Panc1 (cell line): Measurements from ENCODE around the gene TMEM222. TPM values are rescaled to one million over a fixed set of nuclear protein-coding genes. Genes with fewer than 3 reads are reported as not detected.
A peak's percentile ranks its signal among the peaks of the same experiment; 100 is the strongest.

Experiments
- ATAC-seq: fragments of 200-7000 bp; cut with Tn5 transposase; 2 replicates; pipeline ENCODE4 v1.9.1; 2020; ENCODE audit warnings: mild to moderate bottlenecking, moderate library complexity
- BruUV-seq: library from RNA; stranded (reverse); fragments of 400-500 nt; replicated peaks from 2 replicates; lab custom pipeline; 2021; lab: Mats Ljungman, UMichigan
- CTCF ChIA-PET: fragments of 300-600 bp; sonication (Branson Sonifier 250); formaldehyde crosslinking; loops from one replicate; lab custom pipeline; 2022; ENCODE audit warnings: antibody characterized with exemption; lab: Charles Lee
- POLR2A ChIA-PET: fragments of 300-600 bp; sonication (Branson Sonifier 250); formaldehyde crosslinking; loops from one replicate; lab custom pipeline; 2022; ENCODE audit warnings: antibody characterized with exemption; lab: Charles Lee
- DNase-seq: peaks from one replicate; pipeline ENCODE4 v3.0.0-alpha.2; 2010; ENCODE audit warnings: low read depth, low spot score
- H3K27ac ChIP-seq: 2 replicates; pipeline ENCODE4 v1.5.1; 2011; ENCODE audit warnings: mild to moderate bottlenecking, low read length, inconsistent platforms
- H3K27me3 ChIP-seq: fragments of 200-500 bp; sonication (Bioruptor generic); 2 replicates; pipeline ENCODE4 v1.6.0; 2014; ENCODE audit warnings: low read length, inconsistent platforms; ENCODE audit not compliant: control insufficient read depth, insufficient read depth
- H3K36me3 ChIP-seq: fragments of 200-500 bp; sonication (Bioruptor generic); 2 replicates; pipeline ENCODE4 v1.5.1; 2014; ENCODE audit warnings: inconsistent platforms, mild to moderate bottlenecking, low read length, moderate library complexity; ENCODE audit not compliant: control insufficient read depth, insufficient read depth
- H3K4me1 ChIP-seq: 2 replicates; pipeline ENCODE4 v1.5.1; 2011; ENCODE audit warnings: inconsistent platforms, mild to moderate bottlenecking, low read length, moderate library complexity; ENCODE audit not compliant: control insufficient read depth, insufficient read depth
- H3K4me3 ChIP-seq, 2 experiments: 2 replicates each; pipeline ENCODE4 v1.5.1; 2011 to 2012; ENCODE audit warnings: low read depth in 2 of 2, low read length in 2 of 2, mild to moderate bottlenecking in 2 of 2, inconsistent platforms in 1 of 2, moderate library complexity in 1 of 2
- H3K9me3 ChIP-seq: fragments of 200-500 bp; sonication (Bioruptor generic); 2 replicates; pipeline ENCODE4 v1.5.1; 2014; ENCODE audit warnings: low read depth, mild to moderate bottlenecking, inconsistent platforms, low read length, moderate library complexity; ENCODE audit not compliant: control insufficient read depth, insufficient read depth
- POLR2AphosphoS5 ChIP-seq: IDR thresholded peaks from 2 replicates; pipeline ENCODE4 v1.6.1; 2012; ENCODE audit warnings: mild to moderate bottlenecking, low read depth, low read length, moderate library complexity
- SIN3A ChIP-seq: IDR thresholded peaks from 2 replicates; pipeline ENCODE4 v1.6.1; 2012; ENCODE audit warnings: low read depth, mild to moderate bottlenecking, low read length, moderate library complexity, borderline replicate concordance; ENCODE audit not compliant: insufficient read depth
- TCF7L2 ChIP-seq: IDR thresholded peaks from 2 replicates; pipeline ENCODE4 v1.6.1; 2011; ENCODE audit warnings: mild to moderate bottlenecking, low read depth, low read length, inconsistent platforms
- in situ Hi-C: cut with HindIII; loops from 2 replicates; pipeline ENCODE4 v1.10.0; 2016; ENCODE audit warnings: low sequenced_read_pairs, low pct_unique_long_range_greater_than_20kb
- intact Hi-C: fragments of 100-400 bp; cut with micrococcal nuclease; formaldehyde crosslinking; loops from one replicate; pipeline ENCODE4 v1.10.0; 2022; ENCODE audit not compliant: unreplicated experiment
- total RNA-seq: library from RNA; stranded (reverse); gene quantifications from one replicate; pipeline ENCODE4 v1.2.1, GENCODE V29; 2021; ENCODE audit not compliant: unreplicated experiment
- TF ChIP-seq, protein P1 (sequence below), 2 experiments: IDR thresholded peaks; 2 replicates each; pipeline ENCODE4 v1.6.1; 2011 to 2012; ENCODE audit warnings: low read depth in 2 of 2, control low read depth in 1 of 2, low read length in 1 of 2, mild to moderate bottlenecking in 1 of 2, moderate library complexity in 1 of 2; ENCODE audit not compliant: insufficient read depth in 1 of 2
- TF ChIP-seq, protein P2 (sequence below): fragments of 450-650 bp; IDR thresholded peaks from 2 replicates; pipeline ENCODE4 v1.5.1; 2017; ENCODE audit warnings: mild to moderate bottlenecking

Gene TMEM222
- total RNA-seq, 1 experiment from 2014 or later = 55.3 TPM

DNA sequence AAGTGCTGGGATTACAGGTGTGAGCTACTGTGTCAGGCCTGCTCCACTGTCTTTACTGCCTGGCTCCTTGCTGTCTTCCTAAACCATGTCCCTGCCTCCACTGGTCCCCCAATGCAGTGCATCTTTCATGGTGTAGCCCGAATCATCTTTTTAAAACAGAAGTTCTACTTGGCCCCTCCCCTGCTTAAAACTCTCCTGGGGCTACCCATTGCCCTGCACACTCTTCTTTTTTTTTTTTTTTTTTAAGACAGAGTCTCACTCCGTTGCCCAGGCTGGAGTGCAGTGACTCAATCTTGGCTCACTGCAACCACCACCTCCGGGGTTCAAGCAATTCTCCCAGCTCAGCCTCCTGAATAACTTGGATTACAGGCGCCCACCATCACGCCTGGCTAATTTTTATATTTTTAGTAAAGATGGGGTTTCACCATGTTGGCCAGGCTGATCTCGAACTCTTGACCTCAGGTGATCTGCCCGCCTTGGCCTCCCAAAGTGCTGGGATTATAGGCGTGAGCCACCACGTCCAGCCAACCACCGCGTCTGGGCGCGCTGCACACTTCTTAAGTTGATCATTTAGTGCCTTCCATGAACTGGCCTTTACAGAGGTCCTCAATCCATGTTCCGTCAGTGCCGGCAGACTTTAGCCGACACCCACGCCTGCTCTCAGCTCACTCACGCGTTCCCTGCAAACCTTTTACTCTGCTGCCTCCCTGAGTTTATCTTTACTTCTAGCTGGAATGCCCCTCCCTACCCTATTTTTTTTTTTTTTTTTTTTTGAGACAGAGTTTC, 50.3 kb downstream of the TMEM222 start:
- Histone ChIP-seq H3K36me3 (no peaks in the 10 kb centered on the region), H3K27ac (no peak overlapping the region), H3K27me3 (no peaks in the 10 kb centered on the region), H3K4me1 (peaks cover 5% of the 10 kb centered on the region), H3K4me3 (no peak overlapping the region), H3K9me3 (no peaks in the 10 kb centered on the region)
- DNase-seq (no peak), ATAC-seq (no peak)
- ChIA-PET CTCF (interaction anchor here (0.6 kb wide), 2 partner anchors 22 to 223 kb away, joined by 3 to 6 read pairs; no protein-coding TSS in a partner anchor), POLR2A (no interaction called here)
- BruUV-seq = no TSS peak
- in situ Hi-C loops (no loop called here), intact Hi-C loops (no loop called here)
- TF ChIP-seq SIN3A (no peak), POLR2AphosphoS5 (no peak), TCF7L2 (no peak)
- TF ChIP-seq, protein P1, sequence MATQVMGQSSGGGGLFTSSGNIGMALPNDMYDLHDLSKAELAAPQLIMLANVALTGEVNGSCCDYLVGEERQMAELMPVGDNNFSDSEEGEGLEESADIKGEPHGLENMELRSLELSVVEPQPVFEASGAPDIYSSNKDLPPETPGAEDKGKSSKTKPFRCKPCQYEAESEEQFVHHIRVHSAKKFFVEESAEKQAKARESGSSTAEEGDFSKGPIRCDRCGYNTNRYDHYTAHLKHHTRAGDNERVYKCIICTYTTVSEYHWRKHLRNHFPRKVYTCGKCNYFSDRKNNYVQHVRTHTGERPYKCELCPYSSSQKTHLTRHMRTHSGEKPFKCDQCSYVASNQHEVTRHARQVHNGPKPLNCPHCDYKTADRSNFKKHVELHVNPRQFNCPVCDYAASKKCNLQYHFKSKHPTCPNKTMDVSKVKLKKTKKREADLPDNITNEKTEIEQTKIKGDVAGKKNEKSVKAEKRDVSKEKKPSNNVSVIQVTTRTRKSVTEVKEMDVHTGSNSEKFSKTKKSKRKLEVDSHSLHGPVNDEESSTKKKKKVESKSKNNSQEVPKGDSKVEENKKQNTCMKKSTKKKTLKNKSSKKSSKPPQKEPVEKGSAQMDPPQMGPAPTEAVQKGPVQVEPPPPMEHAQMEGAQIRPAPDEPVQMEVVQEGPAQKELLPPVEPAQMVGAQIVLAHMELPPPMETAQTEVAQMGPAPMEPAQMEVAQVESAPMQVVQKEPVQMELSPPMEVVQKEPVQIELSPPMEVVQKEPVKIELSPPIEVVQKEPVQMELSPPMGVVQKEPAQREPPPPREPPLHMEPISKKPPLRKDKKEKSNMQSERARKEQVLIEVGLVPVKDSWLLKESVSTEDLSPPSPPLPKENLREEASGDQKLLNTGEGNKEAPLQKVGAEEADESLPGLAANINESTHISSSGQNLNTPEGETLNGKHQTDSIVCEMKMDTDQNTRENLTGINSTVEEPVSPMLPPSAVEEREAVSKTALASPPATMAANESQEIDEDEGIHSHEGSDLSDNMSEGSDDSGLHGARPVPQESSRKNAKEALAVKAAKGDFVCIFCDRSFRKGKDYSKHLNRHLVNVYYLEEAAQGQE (IDR thresholded peaks at IDR 0.05; ENCODE audit: insufficient read depth in 1 of 2, low read depth in 2 of 2, low read length in 1 of 2) = no peak
- TF ChIP-seq, protein P2, sequence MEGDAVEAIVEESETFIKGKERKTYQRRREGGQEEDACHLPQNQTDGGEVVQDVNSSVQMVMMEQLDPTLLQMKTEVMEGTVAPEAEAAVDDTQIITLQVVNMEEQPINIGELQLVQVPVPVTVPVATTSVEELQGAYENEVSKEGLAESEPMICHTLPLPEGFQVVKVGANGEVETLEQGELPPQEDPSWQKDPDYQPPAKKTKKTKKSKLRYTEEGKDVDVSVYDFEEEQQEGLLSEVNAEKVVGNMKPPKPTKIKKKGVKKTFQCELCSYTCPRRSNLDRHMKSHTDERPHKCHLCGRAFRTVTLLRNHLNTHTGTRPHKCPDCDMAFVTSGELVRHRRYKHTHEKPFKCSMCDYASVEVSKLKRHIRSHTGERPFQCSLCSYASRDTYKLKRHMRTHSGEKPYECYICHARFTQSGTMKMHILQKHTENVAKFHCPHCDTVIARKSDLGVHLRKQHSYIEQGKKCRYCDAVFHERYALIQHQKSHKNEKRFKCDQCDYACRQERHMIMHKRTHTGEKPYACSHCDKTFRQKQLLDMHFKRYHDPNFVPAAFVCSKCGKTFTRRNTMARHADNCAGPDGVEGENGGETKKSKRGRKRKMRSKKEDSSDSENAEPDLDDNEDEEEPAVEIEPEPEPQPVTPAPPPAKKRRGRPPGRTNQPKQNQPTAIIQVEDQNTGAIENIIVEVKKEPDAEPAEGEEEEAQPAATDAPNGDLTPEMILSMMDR = no peak

DNA sequence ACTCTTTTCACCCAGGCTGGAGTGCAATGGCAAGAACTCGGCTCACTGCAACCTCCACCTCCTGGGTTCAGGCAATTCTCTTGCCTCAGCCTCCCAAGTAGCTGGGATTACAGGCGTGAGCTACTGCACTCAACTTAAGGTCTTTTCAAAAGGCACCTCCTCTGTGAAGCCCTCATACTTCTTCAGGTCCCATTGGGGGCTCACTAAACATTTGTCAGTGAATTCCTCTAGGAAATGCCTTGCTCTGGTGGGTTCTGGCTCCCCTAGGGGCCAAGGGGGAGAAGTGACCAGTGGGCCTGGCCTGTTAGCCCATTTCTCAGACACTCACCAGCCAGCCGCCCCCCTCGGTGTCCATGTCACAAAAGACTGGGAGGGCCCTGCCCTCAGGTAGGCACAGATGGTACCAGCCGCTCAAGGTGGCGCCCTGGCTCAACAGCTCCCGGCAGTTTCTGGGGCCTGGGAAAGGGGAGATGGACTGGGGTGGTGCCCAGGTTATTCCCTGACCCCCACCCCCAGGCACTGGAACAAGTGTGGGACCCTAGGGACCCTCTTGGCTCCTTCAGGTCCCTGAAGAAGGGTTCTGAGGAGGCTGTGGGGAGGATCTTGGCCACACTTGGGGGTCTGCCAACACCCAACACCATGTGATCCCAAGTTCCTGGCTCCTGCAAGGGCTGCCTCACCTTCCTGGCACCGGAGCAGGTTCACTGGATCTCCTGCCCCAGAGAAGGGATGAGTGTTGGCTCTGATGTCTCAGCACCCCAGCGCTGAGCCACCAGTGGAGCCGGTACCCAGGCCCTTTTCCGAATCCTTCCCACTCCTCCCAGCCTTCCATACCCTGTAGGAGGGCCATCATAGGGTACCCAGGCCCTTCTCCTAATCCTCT, 51.1 kb downstream of the TMEM222 start:
- in situ Hi-C loops = no loop called here
- CTCF ChIA-PET = interaction anchor here (0.6 kb wide), 1 partner anchor 223 kb away, joined by 3 read pairs; no protein-coding TSS in a partner anchor
- no peaks in the 10 kb centered on the region for H3K27me3 ChIP-seq
- no peaks in the 10 kb centered on the region for H3K36me3 ChIP-seq
- POLR2A ChIA-PET = interaction anchor here (0.6 kb wide), 1 partner anchor 60 kb away, joined by 6 read pairs; no protein-coding TSS in a partner anchor
- no peak overlapping the region for H3K27ac ChIP-seq
- DNase-seq = no peak
- H3K4me1 ChIP-seq = no peaks in the 10 kb centered on the region
- no peaks in the 10 kb centered on the region for H3K9me3 ChIP-seq
- no TSS peak for BruUV-seq
- TF ChIP-seq POLR2AphosphoS5 (no peak), SIN3A (no peak), TCF7L2 (no peak)
- TF ChIP-seq, protein P1 (IDR thresholded peaks at IDR 0.05; ENCODE audit: insufficient read depth in 1 of 2, low read depth in 2 of 2, low read length in 1 of 2) = no peak
- TF ChIP-seq, protein P2 = no peak
- ATAC-seq = 0 out of 2 replicates have a peak, but pooled peaks have one; percentile 47
- intact Hi-C loops = no loop called here
- no peak overlapping the region for H3K4me3 ChIP-seq
